K562 (cell line): ENCODE results near the gene CABP4. TPM values are rescaled to one million over a fixed set of nuclear protein-coding genes. Genes with fewer than 3 reads are reported as not detected.
A peak's percentile ranks its signal among the peaks of the same experiment; 100 is the strongest.

Experiments
- CBX5 ChIP-seq: IDR thresholded peaks from 2 replicates; pipeline ENCODE4 v1.6.1; 2014; ENCODE audit warnings: low read depth, borderline replicate concordance
- CC2D1A ChIP-seq: fragments of 450-650 bp; IDR thresholded peaks from 2 replicates; pipeline ENCODE4 v1.6.1; 2017; ENCODE audit warnings: mild to moderate bottlenecking
- EGR1 ChIP-seq: fragments of 450-650 bp; conservative IDR thresholded peaks from 2 replicates; pipeline ENCODE4 v1.6.1; 2017; ENCODE audit warnings: mild to moderate bottlenecking
- IRF2 ChIP-seq: sonication (generic); formaldehyde crosslinking; IDR thresholded peaks from 2 replicates; pipeline ENCODE4 v1.8.1; 2022; ENCODE audit warnings: mild to moderate bottlenecking, missing genetic modification reagents
- PHB ChIP-seq: fragments of 250-450 bp; sonication (Bioruptor Pico); IDR thresholded peaks from 2 replicates; pipeline ENCODE4 v1.5.0; 2021
- PHB2 ChIP-seq: fragments of 450-650 bp; IDR thresholded peaks from 2 replicates; pipeline ENCODE4 v1.6.1; 2017; ENCODE audit warnings: low read depth
- RUNX1 ChIP-seq: sonication (generic); IDR thresholded peaks from 2 replicates; pipeline ENCODE4 v1.6.1; 2016; ENCODE audit warnings: antibody characterized with exemption, low read depth
- SRF ChIP-seq, 2 experiments: fragments of 250-450, 450-650 bp in 1 of 2; sonication (Bioruptor Pico) in 1 of 2; sonication (generic) in 1 of 2; formaldehyde crosslinking; IDR thresholded peaks; 2 replicates each; pipeline versions ENCODE4 v1.5.0 to v1.5.1; 2020 to 2022; ENCODE audit warnings: mild to moderate bottlenecking in 1 of 2, missing genetic modification reagents in 1 of 2
- TAL1 ChIP-seq: fragments of 450-650 bp; IDR thresholded peaks from 2 replicates; pipeline ENCODE4 v1.6.1; 2016; ENCODE audit warnings: mild to moderate bottlenecking
- ZKSCAN8 ChIP-seq: fragments of 200-800 bp; sonication (Bioruptor generic); IDR thresholded peaks from 2 replicates; pipeline ENCODE4 v1.6.1; 2016; ENCODE audit warnings: missing genetic modification characterization, missing compliant biosample characterization
- ZNF551 ChIP-seq: fragments of 250-450 bp; sonication (Bioruptor Pico); IDR thresholded peaks from 2 replicates; pipeline ENCODE4 v1.5.0; 2021; ENCODE audit warnings: mild to moderate bottlenecking, moderate library complexity
- ZNF695 ChIP-seq: fragments of 450-650 bp; formaldehyde crosslinking; IDR thresholded peaks from 2 replicates; pipeline ENCODE4 v1.4.0; 2020; ENCODE audit warnings: mild to moderate bottlenecking, moderate library complexity
- polyA plus RNA-seq, 8 experiments: library from polyadenylated mRNA; depleted of rRNA in 4 of 8; stranded (reverse) in 5 of 8; unstranded in 3 of 8; fragments of >200 nt; fragmentation: Nextera tagmentation in 2 of 8; fragmentation: Illumina TruSeq in 1 of 8; extraction: Ambion mirVana in 2 of 8; extraction: Trizol in 1 of 8; gene quantifications; 2 replicates each; pipeline versions ENCODE4 v1.2.1 to v1.2.3, GENCODE V29; 2011 to 2014; ENCODE audit warnings: inconsistent platforms in 1 of 8, missing spikeins in 1 of 8
- total RNA-seq, 7 experiments: library from RNA; depleted of rRNA in 6 of 7; stranded (reverse); fragments of >200 nt in 6 of 7; fragmentation: Illumina TruSeq in 2 of 7; extraction: Trizol in 2 of 7; gene quantifications; 2 replicates each; pipeline versions ENCODE4 v1.2.1 to v1.2.3, GENCODE V29; 2011 to 2021; ENCODE audit warnings: low replicate concordance in 1 of 7
- TF ChIP-seq, protein P1 (sequence below): sonication (generic); formaldehyde crosslinking; IDR thresholded peaks from 2 replicates; pipeline ENCODE4 v1.8.1; 2023; ENCODE audit warnings: missing genetic modification reagents, mild to moderate bottlenecking, borderline replicate concordance
- TF ChIP-seq, protein P2 (sequence below): fragments of 450-650 bp; IDR thresholded peaks from 2 replicates; pipeline ENCODE4 v1.6.1; 2016
- TF ChIP-seq, protein P3 (sequence below): IDR thresholded peaks from 2 replicates; pipeline ENCODE4 v1.6.1; 2014; ENCODE audit warnings: antibody characterized with exemption
- TF ChIP-seq, protein P4 (sequence below): fragments of 450-650 bp; IDR thresholded peaks from 2 replicates; pipeline ENCODE4 v1.6.1; 2014; ENCODE audit warnings: low read depth, mild to moderate bottlenecking, moderate library complexity, borderline replicate concordance
- TF ChIP-seq, protein P5 (sequence below): IDR thresholded peaks from 2 replicates; pipeline ENCODE4 v1.6.1; 2011; ENCODE audit warnings: borderline replicate concordance, low read depth, mild to moderate bottlenecking, moderate library complexity, low read length; ENCODE audit not compliant: insufficient read depth, poor library complexity, severe bottlenecking

The CABP4 gene
- total and polyA plus RNA-seq, 9 of the 15 experiments (the other 6 are each of a cell fraction or from before 2014, with no cell fraction given), result 0.11 TPM; not detected in 8

DNA sequence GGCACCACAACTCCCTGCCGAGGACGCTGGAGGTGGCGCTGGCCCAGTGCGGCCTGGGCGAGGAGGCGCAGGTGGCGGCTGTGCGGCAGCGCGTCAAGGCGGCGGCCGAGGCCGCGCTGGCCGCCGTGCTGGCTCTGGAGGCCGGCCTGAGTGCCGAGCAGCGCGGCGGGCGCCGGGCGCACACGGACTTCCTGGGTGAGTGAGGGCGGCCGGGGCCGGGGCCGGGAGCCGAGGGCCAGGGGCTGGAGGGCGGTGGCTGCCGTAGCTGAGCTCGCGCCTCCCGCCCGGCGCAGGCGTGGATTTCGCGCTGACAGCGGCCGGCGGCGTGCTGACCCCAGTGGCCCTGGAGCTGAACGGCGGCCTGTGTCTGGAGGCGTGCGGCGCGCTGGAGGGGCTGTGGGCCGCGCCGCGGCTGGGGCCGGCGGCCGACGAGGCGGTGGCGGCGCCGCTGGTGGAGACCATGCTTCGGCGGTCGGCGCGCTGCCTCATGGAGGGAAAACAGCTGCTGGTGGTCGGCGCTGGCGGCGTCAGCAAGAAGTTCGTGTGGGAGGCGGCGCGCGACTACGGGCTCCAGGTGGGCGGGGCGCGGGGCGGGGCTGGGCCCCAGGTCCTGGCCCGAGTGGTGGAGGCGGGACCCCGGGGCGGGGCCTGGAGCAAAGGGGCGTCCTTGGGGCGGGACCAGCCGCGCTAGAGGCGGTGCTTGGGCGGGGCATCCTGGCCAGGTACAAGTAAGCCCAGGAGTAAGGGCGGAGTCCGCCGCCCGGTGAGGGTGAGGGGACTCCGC, 34.3 kb upstream of the CABP4 start (continued):
- TF ChIP-seq, protein P1, sequence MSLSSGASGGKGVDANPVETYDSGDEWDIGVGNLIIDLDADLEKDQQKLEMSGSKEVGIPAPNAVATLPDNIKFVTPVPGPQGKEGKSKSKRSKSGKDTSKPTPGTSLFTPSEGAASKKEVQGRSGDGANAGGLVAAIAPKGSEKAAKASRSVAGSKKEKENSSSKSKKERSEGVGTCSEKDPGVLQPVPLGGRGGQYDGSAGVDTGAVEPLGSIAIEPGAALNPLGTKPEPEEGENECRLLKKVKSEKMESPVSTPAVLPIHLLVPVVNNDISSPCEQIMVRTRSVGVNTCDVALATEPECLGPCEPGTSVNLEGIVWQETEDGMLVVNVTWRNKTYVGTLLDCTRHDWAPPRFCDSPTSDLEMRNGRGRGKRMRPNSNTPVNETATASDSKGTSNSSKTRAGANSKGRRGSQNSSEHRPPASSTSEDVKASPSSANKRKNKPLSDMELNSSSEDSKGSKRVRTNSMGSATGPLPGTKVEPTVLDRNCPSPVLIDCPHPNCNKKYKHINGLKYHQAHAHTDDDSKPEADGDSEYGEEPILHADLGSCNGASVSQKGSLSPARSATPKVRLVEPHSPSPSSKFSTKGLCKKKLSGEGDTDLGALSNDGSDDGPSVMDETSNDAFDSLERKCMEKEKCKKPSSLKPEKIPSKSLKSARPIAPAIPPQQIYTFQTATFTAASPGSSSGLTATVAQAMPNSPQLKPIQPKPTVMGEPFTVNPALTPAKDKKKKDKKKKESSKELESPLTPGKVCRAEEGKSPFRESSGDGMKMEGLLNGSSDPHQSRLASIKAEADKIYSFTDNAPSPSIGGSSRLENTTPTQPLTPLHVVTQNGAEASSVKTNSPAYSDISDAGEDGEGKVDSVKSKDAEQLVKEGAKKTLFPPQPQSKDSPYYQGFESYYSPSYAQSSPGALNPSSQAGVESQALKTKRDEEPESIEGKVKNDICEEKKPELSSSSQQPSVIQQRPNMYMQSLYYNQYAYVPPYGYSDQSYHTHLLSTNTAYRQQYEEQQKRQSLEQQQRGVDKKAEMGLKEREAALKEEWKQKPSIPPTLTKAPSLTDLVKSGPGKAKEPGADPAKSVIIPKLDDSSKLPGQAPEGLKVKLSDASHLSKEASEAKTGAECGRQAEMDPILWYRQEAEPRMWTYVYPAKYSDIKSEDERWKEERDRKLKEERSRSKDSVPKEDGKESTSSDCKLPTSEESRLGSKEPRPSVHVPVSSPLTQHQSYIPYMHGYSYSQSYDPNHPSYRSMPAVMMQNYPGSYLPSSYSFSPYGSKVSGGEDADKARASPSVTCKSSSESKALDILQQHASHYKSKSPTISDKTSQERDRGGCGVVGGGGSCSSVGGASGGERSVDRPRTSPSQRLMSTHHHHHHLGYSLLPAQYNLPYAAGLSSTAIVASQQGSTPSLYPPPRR (CRISPR knock-in tag), result no peak
- TF ChIP-seq CBX5, result no peak
- TF ChIP-seq IRF2 (CRISPR knock-in tag), result no peak
- TF ChIP-seq, protein P2, sequence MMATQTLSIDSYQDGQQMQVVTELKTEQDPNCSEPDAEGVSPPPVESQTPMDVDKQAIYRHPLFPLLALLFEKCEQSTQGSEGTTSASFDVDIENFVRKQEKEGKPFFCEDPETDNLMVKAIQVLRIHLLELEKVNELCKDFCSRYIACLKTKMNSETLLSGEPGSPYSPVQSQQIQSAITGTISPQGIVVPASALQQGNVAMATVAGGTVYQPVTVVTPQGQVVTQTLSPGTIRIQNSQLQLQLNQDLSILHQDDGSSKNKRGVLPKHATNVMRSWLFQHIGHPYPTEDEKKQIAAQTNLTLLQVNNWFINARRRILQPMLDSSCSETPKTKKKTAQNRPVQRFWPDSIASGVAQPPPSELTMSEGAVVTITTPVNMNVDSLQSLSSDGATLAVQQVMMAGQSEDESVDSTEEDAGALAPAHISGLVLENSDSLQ, result no peak
- TF ChIP-seq ZKSCAN8 (CRISPR knock-in tag), result no peak
- no peak for TF ChIP-seq ZNF551 (CRISPR knock-in tag)
- TF ChIP-seq, protein P3, sequence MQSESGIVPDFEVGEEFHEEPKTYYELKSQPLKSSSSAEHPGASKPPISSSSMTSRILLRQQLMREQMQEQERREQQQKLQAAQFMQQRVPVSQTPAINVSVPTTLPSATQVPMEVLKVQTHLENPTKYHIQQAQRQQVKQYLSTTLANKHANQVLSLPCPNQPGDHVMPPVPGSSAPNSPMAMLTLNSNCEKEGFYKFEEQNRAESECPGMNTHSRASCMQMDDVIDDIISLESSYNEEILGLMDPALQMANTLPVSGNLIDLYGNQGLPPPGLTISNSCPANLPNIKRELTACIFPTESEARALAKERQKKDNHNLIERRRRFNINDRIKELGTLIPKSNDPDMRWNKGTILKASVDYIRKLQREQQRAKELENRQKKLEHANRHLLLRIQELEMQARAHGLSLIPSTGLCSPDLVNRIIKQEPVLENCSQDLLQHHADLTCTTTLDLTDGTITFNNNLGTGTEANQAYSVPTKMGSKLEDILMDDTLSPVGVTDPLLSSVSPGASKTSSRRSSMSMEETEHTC, result no peak
- TF ChIP-seq RUNX1, result no peak
- no peak for TF ChIP-seq CC2D1A
- no peak for TF ChIP-seq SRF (CRISPR knock-in tag; IDR thresholded peaks at IDR 0.05)
- no peak for TF ChIP-seq PHB (CRISPR knock-in tag)
- TF ChIP-seq EGR1, result 0 out of 2 replicates have a peak, but pooled peaks have one; percentile 26
- TF ChIP-seq, protein P4, sequence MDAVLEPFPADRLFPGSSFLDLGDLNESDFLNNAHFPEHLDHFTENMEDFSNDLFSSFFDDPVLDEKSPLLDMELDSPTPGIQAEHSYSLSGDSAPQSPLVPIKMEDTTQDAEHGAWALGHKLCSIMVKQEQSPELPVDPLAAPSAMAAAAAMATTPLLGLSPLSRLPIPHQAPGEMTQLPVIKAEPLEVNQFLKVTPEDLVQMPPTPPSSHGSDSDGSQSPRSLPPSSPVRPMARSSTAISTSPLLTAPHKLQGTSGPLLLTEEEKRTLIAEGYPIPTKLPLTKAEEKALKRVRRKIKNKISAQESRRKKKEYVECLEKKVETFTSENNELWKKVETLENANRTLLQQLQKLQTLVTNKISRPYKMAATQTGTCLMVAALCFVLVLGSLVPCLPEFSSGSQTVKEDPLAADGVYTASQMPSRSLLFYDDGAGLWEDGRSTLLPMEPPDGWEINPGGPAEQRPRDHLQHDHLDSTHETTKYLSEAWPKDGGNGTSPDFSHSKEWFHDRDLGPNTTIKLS, result peak; percentile 67; the same call in 1 of the 2 replicates
- no peak for TF ChIP-seq TAL1
- TF ChIP-seq ZNF695, result no peak
- TF ChIP-seq, protein P5, sequence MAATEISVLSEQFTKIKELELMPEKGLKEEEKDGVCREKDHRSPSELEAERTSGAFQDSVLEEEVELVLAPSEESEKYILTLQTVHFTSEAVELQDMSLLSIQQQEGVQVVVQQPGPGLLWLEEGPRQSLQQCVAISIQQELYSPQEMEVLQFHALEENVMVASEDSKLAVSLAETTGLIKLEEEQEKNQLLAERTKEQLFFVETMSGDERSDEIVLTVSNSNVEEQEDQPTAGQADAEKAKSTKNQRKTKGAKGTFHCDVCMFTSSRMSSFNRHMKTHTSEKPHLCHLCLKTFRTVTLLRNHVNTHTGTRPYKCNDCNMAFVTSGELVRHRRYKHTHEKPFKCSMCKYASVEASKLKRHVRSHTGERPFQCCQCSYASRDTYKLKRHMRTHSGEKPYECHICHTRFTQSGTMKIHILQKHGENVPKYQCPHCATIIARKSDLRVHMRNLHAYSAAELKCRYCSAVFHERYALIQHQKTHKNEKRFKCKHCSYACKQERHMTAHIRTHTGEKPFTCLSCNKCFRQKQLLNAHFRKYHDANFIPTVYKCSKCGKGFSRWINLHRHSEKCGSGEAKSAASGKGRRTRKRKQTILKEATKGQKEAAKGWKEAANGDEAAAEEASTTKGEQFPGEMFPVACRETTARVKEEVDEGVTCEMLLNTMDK, result no peak
- TF ChIP-seq PHB2, result no peak
